Measurements from ENCODE around the gene CLEC4G. TPM values are rescaled to one million over a fixed set of nuclear protein-coding genes. Genes with fewer than 3 reads are reported as not detected.

Gene CLEC4G
- total and polyA plus RNA-seq, 2 of the 8 experiments (the other 6 are each of a cell fraction or from before 2014, with no cell fraction given) = 0.35 to 2.9 TPM

DNA sequence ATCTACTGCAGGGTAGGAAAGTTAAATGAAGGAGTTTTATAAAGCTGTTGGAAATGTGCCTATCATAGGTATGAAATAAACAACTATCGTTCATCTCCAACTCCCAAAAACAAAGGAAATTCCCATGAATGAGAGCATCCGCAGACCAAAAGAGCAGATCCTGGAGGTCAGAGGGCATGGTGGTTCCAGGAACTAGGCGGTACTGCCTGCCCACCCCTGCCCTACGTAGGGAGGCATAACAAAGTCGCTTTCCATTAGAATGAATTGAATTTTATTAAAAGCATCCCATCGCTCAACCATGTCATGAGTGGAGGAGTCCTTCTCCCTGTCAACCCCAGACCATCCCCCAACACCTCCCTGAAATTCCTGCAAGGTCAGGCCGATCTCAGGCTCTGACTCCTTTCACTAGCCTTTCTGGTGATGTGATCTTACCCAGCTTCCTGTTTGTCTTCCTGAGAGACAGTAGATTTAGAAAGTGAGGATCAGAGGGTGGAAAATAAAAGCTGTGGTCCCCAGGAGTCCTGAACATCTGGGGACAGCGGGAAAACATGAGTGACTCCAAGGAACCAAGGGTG lies 30.9 kb upstream of the CLEC4G start, which contains the start of gene CLEC4M:
TSS of gene CLEC4M (plus strand) at position 525 of the 575 bp plus-strand sequence. CDS start at position 549, 24 bp downstream.
- Histone ChIP-seq H3K79me1 (ENCODE audit: low read depth, low read length) (no peaks in the 10 kb centered on the region), H3K23me2 (ENCODE audit: low read depth, low read length) (no peaks in the 10 kb centered on the region)
- 90% methylated on average over 8 of the region's 8 CpGs; no CpG with 5 or more reads in 1 of the 2 experiments for WGBS, 2 experiments (ENCODE audit: extremely low coverage in 1 of 2, insufficient coverage in 1 of 2, insufficient read length in 1 of 2, insufficient replicate concordance in 2 of 2, low coverage in 1 of 2, low lambda C conversion rate in 2 of 2, missing lambda C conversion rate in 1 of 2)

More for the DNA sequence above, 30.9 kb upstream of the CLEC4G start, which contains the start of gene CLEC4M:
- no peaks in the 10 kb centered on the region for H3K36me3 ChIP-seq (ENCODE audit: control insufficient read depth in 2 of 4, insufficient read depth in 4 of 4, low read length in 3 of 4)
- no peak within 1 kb of the TSS for H2BK20ac ChIP-seq (ENCODE audit: low read length)
- H3K14ac ChIP-seq (ENCODE audit: insufficient read length) = no peak within 1 kb of the TSS
- H3K18ac ChIP-seq (ENCODE audit: extremely low read depth, low read length) = peak within 1 kb of the TSS; percentile 32
- H4K91ac ChIP-seq (replicated peaks; ENCODE audit: insufficient read length, low read length) = no peak within 1 kb of the TSS
- H2AFZ ChIP-seq (ENCODE audit: low read length) = no peak within 1 kb of the TSS
- H3K27me3 ChIP-seq (replicated peaks in 1 of 4; ENCODE audit: control insufficient read depth in 3 of 4, extremely low read depth in 1 of 4, insufficient read depth in 3 of 4, low read length in 3 of 4) = no peaks in the 10 kb centered on the region
- FAIRE-seq (no peak), DNase-seq (ENCODE audit: low read depth in 1 of 2, low spot score in 2 of 2) (no peak)
- no peak within 1 kb of the TSS for H3K4ac ChIP-seq (replicated peaks; ENCODE audit: insufficient read length, low read depth, low read length)
- no peak within 1 kb of the TSS for H2BK12ac ChIP-seq (ENCODE audit: low read depth, low read length)
- no peak within 1 kb of the TSS for H3K27ac ChIP-seq (ENCODE audit: low read depth, low read length)
- no peak within 1 kb of the TSS for H2BK15ac ChIP-seq (ENCODE audit: low read length)
- H3K79me2 ChIP-seq (ENCODE audit: control insufficient read depth in 1 of 2, insufficient read depth in 2 of 2, low read length in 2 of 2) = no peaks in the 10 kb centered on the region
- H3K4me1 ChIP-seq (replicated peaks in 1 of 4; ENCODE audit: control insufficient read depth in 3 of 4, insufficient read depth in 4 of 4, low read length in 3 of 4) = peaks cover 0 to 3% (median 0%) of the 10 kb centered on the region in 4 experiments; a peak in 1 of 7 replicates
- peaks cover 9 to 10% of the 10 kb centered on the region in 2 experiments; a peak in 3 of 4 replicates for H3K9me3 ChIP-seq (ENCODE audit: insufficient read depth in 2 of 2, low read depth in 1 of 2, low read length in 1 of 2)
- no peak within 1 kb of the TSS for H2AK5ac ChIP-seq (ENCODE audit: low read depth, low read length)
- no peak within 1 kb of the TSS for H3K23ac ChIP-seq (ENCODE audit: insufficient read length)
- TF ChIP-seq SIRT6 (IDR thresholded peaks at IDR 0.05; ENCODE audit: low read length) = no peak
- TF ChIP-seq ZNF274 (IDR thresholded peaks at IDR 0.05; ENCODE audit: borderline replicate concordance, extremely low read depth, low read length) = no peak
- no peak for TF ChIP-seq HDAC6 (IDR thresholded peaks at IDR 0.05; ENCODE audit: low read depth, low read length)
- no peak for TF ChIP-seq RNF2 (IDR thresholded peaks at IDR 0.05; ENCODE audit: borderline replicate concordance, low read depth, low read length, missing control alignments, poor library complexity, severe bottlenecking)
- TF ChIP-seq, protein P1, sequence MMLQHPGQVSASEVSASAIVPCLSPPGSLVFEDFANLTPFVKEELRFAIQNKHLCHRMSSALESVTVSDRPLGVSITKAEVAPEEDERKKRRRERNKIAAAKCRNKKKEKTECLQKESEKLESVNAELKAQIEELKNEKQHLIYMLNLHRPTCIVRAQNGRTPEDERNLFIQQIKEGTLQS (IDR thresholded peaks at IDR 0.05; ENCODE audit: insufficient read depth, low read depth, low read length) = no peak
- ChIA-PET POLR2A (ENCODE audit: partially characterized antibody) (no interaction called here), CTCF (ENCODE audit: partially characterized antibody) (no interaction called here)
- no peak within 1 kb of the TSS for H2BK5ac ChIP-seq (ENCODE audit: low read depth, low read length)
- H3K56ac ChIP-seq (replicated peaks; ENCODE audit: insufficient read length, low read depth, low read length) = no peak within 1 kb of the TSS
- no peak within 1 kb of the TSS for H4K8ac ChIP-seq (ENCODE audit: extremely low read depth, insufficient read depth, low read length)
- no peak within 1 kb of the TSS for H2BK120ac ChIP-seq (replicated peaks; ENCODE audit: low read depth, low read length)
- no peaks in the 10 kb centered on the region for H4K20me1 ChIP-seq (replicated peaks in 1 of 2; ENCODE audit: control insufficient read depth in 1 of 2, insufficient read depth in 2 of 2, low read length in 2 of 2)
- no peak within 1 kb of the TSS for H3K9ac ChIP-seq (replicated peaks in 1 of 4; ENCODE audit: extremely low read depth in 1 of 4, low read depth in 3 of 4, low read length in 3 of 4)
- no peak within 1 kb of the TSS for H4K5ac ChIP-seq (ENCODE audit: insufficient read length, low read depth, low read length)
- no peak within 1 kb of the TSS; a peak in 1 of 4 replicates for H3K4me2 ChIP-seq (ENCODE audit: insufficient read depth in 1 of 2, low read depth in 2 of 2, low read length in 2 of 2)
- no peak within 1 kb of the TSS for H3K4me3 ChIP-seq (ENCODE audit: extremely low read depth in 1 of 4, insufficient read depth in 2 of 4, low read depth in 3 of 4, low read length in 4 of 4)

Measured in H1 (cell line).